ENCODE results near the gene TGM2.

The TGM2 gene

GRCh38 chr20:38095017-38095686 lies 69.9 kb downstream of the TGM2 start:
- TF ChIP-seq EZH2phosphoT487 (IDR thresholded peaks at IDR 0.05; ENCODE audit: low read depth) (no peak), CTCF (IDR thresholded peaks at IDR 0.05; ENCODE audit: low read depth, low read length) (no peak)
- Histone ChIP-seq H3K4me1 (ENCODE audit: low read length) (peaks cover 81% of the 10 kb centered on the region), H3K27ac (ENCODE audit: low read length) (peak overlapping the region; percentile 93)

GRCh38 chr20:38094373-38094891 lies 70.6 kb downstream of the TGM2 start:
- H3K27ac ChIP-seq (ENCODE audit: low read length): peak overlapping the region; percentile 93
- H4K20me1 ChIP-seq (ENCODE audit: insufficient read depth, low read length): no peaks in the 10 kb centered on the region
- peaks cover 87% of the 10 kb centered on the region for H3K4me1 ChIP-seq (ENCODE audit: low read length)
- H3K79me2 ChIP-seq (ENCODE audit: low read length): peaks cover 16% of the 10 kb centered on the region
- TF ChIP-seq EZH2phosphoT487 (IDR thresholded peaks at IDR 0.05; ENCODE audit: low read depth) (no peak), CTCF (IDR thresholded peaks at IDR 0.05; ENCODE audit: low read depth, low read length) (no peak)
- H3K9ac ChIP-seq (ENCODE audit: low read length): peak overlapping the region; percentile 92
- H3K36me3 ChIP-seq (replicated peaks; ENCODE audit: low read depth, low read length): peaks cover 33% of the 10 kb centered on the region
- H3K9me3 ChIP-seq (ENCODE audit: insufficient read depth, low read length): no peaks in the 10 kb centered on the region
- H3K4me2 ChIP-seq (ENCODE audit: low read length): peak overlapping the region; percentile 80
- no peaks in the 10 kb centered on the region for H3K27me3 ChIP-seq (ENCODE audit: low read depth, low read length)
- peak overlapping the region; percentile 54 for H3K4me3 ChIP-seq (ENCODE audit: low read length)
- no peak overlapping the region for H2AFZ ChIP-seq (ENCODE audit: low read depth, low read length)

More at GRCh38 chr20:38095017-38095686, 69.9 kb downstream of the TGM2 start:
- peaks cover 16% of the 10 kb centered on the region for H3K79me2 ChIP-seq (ENCODE audit: low read length)
- no peak overlapping the region; the same call in 1 of the 2 replicates for H2AFZ ChIP-seq (ENCODE audit: low read depth, low read length)
- peaks cover under 1% of the 10 kb centered on the region; the same call in 1 of the 2 replicates for H3K9me3 ChIP-seq (ENCODE audit: insufficient read depth, low read length)
- no peaks in the 10 kb centered on the region for H3K27me3 ChIP-seq (ENCODE audit: low read depth, low read length)
- H3K36me3 ChIP-seq (replicated peaks; ENCODE audit: low read depth, low read length): peaks cover 29% of the 10 kb centered on the region
- H3K9ac ChIP-seq (ENCODE audit: low read length): peak overlapping the region; percentile 92
- H4K20me1 ChIP-seq (ENCODE audit: insufficient read depth, low read length): no peaks in the 10 kb centered on the region
- H3K4me3 ChIP-seq (ENCODE audit: low read length): peak overlapping the region; percentile 54
- peak overlapping the region; percentile 80 for H3K4me2 ChIP-seq (ENCODE audit: low read length)

DNA sequence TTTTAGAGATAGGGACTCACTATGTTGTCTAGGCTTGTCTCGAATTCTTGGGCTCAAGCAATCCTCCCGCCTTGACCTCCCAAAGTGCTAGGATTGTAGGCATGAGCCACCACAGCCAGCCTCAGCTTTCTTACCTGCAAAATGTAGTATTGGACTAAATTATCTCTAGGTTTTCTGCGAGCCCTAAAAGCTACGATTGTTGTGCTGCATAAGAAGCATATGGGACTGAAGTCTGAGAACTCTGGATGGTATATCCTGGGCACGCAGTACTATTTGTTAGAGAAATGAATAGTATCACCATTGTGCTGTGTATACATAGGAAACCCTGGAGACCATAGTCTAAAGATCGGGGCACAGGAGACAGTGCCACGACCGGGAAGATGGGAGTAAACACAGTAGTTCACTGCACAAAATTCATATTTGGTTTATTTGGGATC lies 71.4 kb downstream of the TGM2 start:
- Histone ChIP-seq H3K79me2 (ENCODE audit: low read length) (peaks cover 16% of the 10 kb centered on the region), H3K36me3 (replicated peaks; ENCODE audit: low read depth, low read length) (peaks cover 33% of the 10 kb centered on the region), H3K4me2 (ENCODE audit: low read length) (peak overlapping the region; percentile 67), H2AFZ (ENCODE audit: low read depth, low read length) (no peak overlapping the region), H4K20me1 (ENCODE audit: insufficient read depth, low read length) (no peaks in the 10 kb centered on the region), H3K27me3 (ENCODE audit: low read depth, low read length) (no peaks in the 10 kb centered on the region), H3K27ac (ENCODE audit: low read length) (peak overlapping the region; percentile 93), H3K9me3 (ENCODE audit: insufficient read depth, low read length) (no peaks in the 10 kb centered on the region), H3K4me3 (ENCODE audit: low read length) (peak overlapping the region; percentile 25), H3K9ac (ENCODE audit: low read length) (peak overlapping the region; percentile 80), H3K4me1 (ENCODE audit: low read length) (peaks cover 87% of the 10 kb centered on the region)
- TF ChIP-seq EZH2phosphoT487 (IDR thresholded peaks at IDR 0.05; ENCODE audit: low read depth) (no peak), CTCF (IDR thresholded peaks at IDR 0.05; ENCODE audit: low read depth, low read length) (no peak)

GRCh38 chr20:38092915-38093314 lies 72.2 kb downstream of the TGM2 start:
- Histone ChIP-seq H3K79me2 (ENCODE audit: low read length) (peaks cover 16% of the 10 kb centered on the region), H3K4me2 (ENCODE audit: low read length) (peak overlapping the region; percentile 67), H3K4me3 (ENCODE audit: low read length) (peak overlapping the region; percentile 7; the same call in 1 of the 2 replicates), H3K36me3 (replicated peaks; ENCODE audit: low read depth, low read length) (peaks cover 40% of the 10 kb centered on the region), H3K27ac (ENCODE audit: low read length) (peak overlapping the region; percentile 93), H4K20me1 (ENCODE audit: insufficient read depth, low read length) (no peaks in the 10 kb centered on the region), H3K9me3 (ENCODE audit: insufficient read depth, low read length) (no peaks in the 10 kb centered on the region), H3K9ac (ENCODE audit: low read length) (peak overlapping the region; percentile 80), H3K27me3 (ENCODE audit: low read depth, low read length) (no peaks in the 10 kb centered on the region), H3K4me1 (ENCODE audit: low read length) (peaks cover 83% of the 10 kb centered on the region), H2AFZ (ENCODE audit: low read depth, low read length) (no peak overlapping the region)
- TF ChIP-seq CTCF (IDR thresholded peaks at IDR 0.05; ENCODE audit: low read depth, low read length): no peak
- TF ChIP-seq EZH2phosphoT487 (IDR thresholded peaks at IDR 0.05; ENCODE audit: low read depth): no peak
